Cerebellar cortex (tissue), 1 donor: ENCODE measurements around the gene GPR22.

ENCODE experiments used
- DNase-seq: peaks from one replicate; pipeline ENCODE4 v3.0.0-alpha.2; 2015; ENCODE audit warnings: low spot score

The GPR22 gene, protein sequence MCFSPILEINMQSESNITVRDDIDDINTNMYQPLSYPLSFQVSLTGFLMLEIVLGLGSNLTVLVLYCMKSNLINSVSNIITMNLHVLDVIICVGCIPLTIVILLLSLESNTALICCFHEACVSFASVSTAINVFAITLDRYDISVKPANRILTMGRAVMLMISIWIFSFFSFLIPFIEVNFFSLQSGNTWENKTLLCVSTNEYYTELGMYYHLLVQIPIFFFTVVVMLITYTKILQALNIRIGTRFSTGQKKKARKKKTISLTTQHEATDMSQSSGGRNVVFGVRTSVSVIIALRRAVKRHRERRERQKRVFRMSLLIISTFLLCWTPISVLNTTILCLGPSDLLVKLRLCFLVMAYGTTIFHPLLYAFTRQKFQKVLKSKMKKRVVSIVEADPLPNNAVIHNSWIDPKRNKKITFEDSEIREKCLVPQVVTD

DNA sequence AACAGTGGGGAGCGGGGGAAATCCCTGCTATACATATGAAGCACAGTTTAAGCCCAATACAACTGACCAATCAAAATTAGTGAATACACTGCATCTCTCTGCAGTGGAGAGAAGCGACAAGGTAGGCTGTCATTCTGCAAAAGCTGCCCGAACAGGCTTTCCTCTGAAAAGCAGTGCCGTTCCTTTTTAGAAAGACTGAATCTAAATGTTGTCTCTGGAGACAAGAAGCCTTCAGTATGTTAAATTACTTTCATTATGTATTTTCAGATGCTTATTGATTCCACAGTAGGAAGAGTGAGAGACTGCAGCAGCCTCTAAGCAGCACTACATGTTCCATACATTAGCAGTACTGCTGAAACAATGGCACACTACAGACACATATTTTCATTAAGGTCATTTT is at the start of gene GPR22:
Gene GPR22 (plus strand): TSS at position 129 of the 400 bp plus-strand sequence. CDS start 4,004 bp downstream, outside the sequence.
- peak; percentile 89 for DNase-seq

DNA sequence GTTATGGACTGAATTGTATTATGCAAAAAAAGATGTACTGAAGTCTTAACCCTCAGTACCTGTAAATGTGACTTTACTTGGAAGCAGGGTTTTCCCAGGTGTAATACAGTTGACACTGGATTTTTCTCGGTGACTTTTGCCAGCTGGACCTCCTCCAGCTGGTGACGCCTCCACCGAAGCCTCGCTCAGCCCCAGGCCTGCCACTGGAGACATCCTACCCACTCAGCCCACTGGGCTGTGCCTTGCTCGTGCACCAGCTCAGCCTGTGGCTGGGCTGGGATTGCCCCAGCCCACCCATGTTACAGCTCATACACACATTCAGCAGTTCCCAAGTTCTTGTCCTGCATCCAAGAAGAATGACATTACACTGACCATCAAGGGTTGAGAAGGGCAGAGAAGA is 42.4 kb upstream of the GPR22 start:
- no peak for DNase-seq

DNA sequence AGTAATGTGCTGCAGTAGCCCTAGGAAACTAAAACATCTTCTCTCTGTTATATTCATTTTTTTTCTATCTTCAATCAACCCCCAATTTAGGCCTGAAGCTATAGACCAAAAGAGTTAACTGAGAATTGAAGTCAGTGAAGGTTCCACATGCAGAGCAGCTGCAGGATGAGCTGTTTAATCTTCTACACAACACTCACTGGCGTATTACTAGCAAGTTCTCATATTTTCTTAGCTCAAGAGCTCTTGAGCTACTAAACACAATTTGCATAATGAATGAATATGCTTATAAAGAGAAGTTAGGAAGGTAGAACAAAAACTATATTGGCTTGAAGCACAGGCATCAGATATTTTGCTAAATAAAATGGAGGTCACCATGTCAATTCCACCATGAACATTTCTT is 41.2 kb upstream of the GPR22 start:
- DNase-seq, result no peak

DNA sequence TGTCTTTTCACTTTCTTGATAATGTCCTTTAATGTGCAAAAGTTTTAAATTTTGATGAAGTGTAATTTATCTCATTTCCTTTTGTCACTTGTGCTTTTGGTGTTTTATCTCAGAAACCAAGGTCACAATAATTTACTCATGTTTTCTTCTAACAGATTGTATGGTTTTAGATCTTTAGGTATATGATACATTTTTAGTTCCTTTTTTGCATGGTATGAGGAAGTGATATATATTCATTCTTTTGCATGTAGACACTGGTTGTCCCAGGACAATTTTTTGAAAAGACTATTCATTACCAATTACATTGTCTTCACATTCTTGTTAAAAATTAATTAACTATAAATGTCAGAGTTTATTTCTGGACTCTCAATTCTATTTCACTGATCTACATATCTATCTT is 39.8 kb upstream of the GPR22 start:
- DNase-seq, result no peak

DNA sequence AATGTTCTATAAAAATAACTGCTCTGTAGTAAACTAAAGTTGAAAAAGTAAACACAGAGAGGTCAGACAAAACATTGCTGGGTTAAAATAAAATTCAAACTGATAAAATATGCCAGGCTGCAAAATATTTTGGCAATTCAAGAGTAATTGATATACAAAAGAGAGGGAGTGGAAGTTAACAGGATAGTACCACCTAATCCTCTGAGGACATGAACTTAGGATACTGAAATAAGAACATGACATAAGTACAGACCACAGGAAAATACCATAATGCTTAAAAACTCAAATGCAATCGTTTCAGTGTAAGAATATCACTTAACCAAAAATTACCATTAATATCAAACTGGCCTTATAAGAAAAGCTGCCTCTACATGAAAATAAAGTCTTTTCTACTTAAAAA is 37.6 kb upstream of the GPR22 start:
- DNase-seq, result no peak

DNA sequence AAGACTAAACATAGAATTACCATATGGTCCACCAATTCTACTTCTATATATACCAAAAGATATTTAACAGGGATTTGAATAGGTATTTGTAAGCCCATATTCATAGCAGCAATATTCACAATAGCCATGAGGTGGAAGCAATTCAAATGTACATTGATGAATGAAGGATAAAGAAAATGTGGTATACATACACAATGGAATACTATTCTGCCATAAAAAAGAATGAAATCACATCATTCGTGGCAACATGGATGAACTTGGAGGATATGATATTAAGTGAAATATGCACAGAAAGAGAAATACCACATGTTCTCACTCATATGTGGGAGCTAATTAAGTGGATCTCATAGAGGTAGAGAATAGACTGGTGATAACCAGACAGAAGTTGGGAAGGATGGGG is 34.1 kb upstream of the GPR22 start:
- no peak for DNase-seq

DNA sequence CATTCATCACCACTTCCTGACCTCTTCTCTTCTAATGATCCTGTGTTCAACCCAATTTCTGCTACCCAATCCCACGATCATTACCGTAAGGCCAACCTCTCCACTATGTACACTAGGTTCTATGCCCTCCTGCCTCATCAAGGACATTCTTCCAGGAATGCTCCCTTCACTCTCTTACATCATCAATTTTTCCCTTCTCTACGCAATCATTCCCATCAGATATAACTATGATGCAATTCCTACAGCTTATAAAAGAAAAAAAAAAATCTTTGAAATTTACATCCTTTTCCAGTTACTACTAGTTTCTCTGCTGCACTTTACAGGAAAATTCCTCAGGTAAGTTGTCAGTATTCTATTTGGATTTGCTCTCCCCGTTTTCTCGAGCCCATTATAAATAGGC is 30.8 kb upstream of the GPR22 start:
- DNase-seq, result no peak

DNA sequence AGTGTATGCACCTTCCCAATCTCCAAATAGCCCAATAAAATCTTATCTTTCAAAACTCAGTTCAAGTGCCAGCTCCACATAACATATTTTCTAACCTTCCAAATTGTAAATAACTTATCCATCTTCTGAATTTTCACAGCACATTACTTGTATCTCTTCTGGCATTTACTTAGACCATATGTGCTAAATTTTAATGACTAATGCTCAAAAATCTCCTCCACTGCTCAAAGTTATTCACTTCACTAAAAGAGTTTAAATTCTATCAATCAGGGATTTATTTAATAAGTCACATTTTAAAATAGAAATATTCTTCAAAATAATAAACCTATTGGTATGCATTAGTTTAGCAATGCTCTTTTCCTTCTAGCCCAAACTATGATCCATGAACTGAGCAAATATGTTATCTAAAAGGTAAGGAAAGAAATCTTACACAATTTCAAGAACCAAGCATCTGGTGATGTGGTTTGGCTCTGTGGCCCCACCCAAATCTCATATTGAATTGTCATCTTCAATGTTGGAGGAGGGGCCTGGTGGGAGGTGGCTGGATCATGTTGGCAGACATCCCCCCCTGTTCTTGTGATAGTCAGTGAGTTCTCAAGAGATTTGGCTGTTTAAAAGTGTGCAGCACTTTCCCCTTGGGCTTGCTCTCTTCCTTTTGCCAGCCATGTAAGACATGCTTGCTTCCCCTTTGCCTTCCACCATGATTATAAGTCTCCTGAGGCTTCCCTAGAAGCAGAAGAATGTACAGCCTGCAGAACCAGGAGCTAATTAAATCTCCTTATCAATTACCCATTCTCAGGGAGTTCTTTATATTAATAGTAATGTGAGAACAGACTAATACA is 28.1 kb upstream of the GPR22 start:
- DNase-seq, result no peak

DNA sequence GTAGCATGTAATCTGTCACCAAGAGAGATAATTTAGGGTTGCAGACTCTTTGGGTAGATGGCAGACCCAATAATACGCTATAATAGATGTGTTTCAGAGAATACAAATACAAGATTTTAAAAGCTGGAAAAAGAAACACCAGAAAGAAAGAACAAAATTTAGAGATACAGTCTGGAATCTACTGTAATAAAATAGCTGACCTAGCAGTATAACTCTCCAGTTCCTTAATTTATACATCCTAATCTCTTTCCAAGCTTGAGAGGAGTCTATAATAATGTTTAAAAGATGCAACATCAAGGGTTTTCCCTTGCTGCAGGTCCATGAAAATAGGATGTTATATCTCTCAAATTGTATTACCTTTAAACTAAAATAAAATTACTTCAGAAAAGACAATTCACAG is 27.2 kb upstream of the GPR22 start:
- no peak for DNase-seq

DNA sequence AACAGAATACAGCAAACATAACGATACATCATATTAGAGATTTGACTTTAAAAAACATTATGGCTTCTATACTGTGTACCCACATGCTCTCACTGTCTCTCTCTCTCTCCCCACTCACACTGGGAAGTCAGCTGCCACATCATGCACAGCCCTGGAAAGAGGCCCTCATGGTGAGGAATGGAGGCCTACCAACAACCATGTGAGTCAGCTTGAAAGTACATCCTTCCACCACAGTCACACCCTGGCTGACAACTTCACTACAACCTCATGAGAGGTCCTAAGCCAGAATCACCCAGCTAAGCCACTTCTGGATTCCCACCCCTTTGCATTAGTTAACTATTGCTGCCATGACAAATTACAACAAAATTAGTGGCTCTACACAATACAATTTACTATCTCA is 23.3 kb upstream of the GPR22 start:
- no peak for DNase-seq

DNA sequence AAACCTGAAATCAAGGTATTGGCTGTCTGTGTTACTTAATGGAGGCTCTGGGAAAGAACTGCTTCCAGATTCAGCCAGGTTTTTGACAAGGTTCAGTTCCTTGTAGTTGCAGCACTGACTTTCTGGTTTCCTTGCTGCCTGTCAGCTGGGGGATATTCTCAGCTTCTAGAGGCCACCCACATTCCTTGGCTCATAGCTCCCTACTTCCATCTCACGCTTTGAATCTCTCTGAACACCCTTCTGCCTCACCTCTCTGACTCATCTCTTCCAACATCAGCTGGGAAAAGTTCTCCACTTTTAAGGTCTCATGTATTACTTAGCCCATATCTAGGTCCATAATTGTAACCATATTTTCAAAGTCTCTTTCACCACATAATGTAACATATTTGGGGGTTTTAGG is 22.9 kb upstream of the GPR22 start:
- DNase-seq, result no peak

DNA sequence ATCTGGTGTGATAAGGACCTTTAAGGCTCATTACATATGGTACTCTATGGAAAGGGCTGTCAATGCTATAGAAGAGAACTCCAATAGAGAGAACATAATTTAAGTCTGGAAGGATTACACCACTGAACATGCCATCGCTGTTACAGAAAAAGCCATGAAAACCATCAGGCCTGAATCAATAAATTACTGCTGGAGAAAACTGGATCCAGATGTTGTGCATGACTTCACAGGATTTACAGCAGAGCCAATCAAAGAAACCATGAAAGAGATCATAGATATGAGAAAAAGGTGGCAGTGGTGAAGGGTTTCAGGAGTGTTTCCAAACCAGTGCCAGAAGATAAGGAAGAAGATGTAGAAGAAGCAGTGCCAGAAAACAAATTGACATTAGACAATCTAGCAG is 18.9 kb upstream of the GPR22 start:
- no peak for DNase-seq

DNA sequence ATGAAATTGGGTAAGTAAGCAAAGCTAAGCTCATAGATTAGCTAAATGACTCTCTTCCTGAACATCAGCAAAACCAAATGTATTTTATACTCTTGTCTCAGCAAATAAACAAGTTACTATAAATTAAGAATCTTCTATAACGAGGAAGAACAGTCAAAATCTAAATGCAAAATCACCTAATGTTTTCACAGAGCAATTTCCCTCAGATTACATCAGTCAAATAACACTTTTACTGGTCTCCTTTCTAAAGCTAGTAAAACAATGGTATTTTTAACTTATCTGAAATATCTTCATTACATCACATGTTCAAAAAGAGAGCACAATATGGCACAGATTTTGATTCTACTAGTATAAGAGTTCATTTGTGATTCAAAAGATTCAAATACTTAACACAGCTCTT is 16.5 kb upstream of the GPR22 start:
- DNase-seq, result no peak

DNA sequence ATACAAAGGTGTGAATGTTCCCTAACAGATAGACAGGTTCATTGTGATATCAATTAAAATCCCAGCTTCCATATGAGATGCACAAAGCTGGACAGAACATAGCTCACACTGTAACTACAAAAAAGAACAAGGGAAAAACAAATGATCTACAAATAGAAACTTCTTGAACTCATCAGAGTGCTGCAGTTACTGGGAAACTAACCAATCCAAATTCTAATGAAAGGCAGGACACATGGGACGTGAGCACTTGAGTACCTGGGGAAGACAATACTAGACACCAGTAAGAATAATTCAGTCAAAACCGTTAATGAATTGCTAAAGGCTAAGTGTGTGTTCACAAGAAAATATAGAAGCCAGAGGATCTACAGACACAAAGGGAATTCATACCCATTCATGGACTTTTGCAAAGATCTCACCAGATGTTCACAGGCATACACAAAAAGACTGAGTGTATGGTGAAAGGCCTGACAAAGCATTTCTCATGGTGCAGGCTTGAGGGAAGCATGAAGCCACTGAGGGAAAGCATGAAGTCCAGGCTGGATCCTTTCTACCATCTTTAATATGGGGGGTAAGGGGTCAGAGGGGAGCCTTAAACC is 7.8 kb upstream of the GPR22 start:
- DNase-seq, result no peak

DNA sequence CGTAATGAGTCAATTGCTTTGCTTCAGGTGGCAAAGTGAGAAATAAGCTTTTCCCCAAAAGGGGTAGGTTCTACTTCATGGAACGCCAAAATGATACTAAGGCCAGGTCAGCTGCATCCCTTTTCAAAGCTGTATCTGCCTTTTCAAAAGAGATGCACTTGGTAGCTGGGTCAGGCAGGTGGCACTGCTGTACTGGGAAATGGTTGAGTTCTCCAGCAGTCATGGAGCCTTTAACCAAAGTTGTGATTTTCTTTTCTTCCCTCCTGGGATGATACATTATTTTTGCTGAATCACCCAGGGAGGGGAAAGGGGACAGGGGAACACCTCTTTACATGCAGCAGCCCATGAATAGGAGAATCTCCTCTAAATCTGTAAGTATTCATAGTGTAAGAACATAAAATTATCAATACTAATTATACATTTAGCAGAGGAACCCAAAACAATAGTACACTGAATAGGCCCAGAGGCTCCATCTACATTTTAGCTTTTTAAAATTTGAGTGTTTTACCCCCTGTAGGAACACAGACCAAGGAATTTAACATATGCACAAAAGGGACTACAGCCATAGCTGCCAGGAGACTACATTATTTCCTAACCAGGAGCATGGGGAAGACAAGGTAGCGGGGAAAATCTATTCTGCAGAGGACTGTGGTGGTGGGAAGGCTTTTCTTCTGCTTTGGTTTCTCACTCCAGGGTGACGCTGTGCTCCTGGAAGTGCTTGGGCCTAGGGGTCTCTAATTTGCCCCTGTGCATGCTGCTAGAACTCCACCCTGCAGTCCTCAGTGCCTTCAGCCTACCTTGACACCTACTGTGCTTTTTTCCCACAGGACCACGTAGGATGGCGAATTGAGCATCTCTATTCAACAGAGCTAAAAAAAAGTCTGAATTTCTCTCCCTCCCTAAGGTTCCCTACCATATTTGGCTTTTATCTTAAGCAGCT is 6.4 kb upstream of the GPR22 start:
- DNase-seq, result peak; percentile 89

DNA sequence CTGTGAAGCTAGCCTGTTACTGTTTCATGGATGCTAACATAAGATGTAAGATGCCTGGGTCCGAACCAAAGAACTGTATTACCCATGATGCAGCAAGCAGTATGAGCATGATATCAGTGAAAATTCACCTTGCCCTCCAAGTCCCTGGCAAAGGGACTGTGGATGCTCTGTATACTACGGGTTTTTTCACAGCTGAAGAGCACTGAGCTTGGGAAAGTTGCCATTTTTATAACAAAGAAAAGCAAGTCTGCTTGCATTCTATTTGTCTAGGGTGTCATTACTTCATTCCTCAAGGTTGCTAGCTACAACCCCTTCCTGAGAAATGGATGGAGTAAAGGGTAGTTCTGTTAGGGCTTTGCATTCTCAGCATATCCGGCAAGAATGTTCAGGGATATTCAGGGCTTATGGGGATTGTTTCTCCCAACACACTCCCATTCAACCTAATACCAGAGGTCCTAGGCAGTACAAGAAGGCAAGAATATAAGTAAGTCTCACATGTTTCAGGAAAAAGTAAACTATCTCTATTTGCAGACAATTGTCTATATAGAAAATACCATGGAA is 5.1 kb upstream of the GPR22 start:
- DNase-seq, result peak; percentile 68

DNA sequence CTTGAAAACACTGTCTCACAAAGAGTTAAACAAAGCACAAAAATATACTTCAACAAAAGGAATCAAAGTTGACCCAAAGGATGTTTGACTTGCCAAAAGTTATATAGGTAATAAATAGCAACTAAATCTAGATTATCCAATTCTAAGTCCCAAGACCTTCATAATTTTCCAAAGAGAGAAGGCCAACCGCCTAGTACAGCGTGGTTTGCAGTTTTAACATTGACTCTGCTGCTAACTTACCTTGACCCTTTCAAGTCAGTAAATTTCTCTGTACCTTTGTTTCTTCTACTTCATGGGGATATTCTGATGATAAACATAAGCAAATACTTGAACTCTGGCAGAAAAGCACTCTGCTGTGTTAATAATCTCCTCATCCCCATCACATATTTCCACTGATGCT is 1.9 kb upstream of the GPR22 start:
- DNase-seq, result peak; percentile 35

DNA sequence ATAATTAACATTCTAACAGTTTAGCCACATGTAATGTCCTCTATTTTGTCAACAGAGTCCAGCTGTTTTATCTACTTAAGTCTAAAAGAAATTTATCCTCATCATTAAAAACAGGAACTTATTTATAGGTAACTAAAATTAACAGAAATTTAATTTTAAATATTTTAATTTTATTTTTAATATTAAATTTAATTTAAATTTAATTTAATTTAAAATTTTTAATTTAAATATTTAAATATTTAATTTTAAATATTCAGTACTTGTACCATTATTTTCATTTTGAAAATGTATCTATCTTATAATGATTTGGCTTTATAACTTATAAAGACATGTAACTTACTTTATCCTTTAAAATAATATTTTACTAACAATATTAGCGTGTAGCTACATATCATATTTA is 1.0 kb upstream of the GPR22 start:
- DNase-seq, result no peak

DNA sequence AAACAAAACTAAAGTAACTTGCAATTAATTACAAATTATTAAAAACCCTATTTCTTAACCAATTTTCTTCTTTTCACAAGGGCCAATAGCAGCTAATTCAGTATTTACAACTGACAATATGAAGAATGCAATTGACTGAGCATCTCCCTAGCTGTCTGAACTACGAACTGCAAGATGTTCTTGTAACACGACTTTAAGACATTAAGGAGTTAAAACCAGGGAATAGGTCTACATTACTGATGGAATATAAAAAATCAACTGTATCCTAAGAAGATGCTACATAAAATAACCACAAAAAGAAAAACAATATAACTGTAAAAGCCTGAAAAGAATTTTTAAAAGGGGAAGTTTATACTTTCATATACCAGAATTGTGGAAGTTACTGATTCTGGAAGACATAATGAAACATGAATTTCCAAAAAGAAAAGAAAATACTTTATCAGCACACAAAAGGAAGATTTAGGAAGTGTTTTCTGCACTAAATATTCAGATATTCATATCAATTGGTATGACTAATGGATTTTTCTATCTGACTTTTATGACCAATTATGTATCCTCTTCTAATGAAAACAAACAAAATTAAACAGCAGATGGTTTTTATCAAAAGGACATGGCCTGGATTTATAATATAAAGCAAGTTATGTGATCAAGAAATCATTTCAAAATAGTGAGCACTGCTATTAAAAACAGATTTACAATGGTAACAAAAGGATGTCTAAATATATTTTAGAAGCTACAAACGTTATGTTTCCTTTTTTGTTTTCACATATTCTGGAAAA is 1.6 kb downstream of the GPR22 start:
- DNase-seq, result peak; percentile 80

DNA sequence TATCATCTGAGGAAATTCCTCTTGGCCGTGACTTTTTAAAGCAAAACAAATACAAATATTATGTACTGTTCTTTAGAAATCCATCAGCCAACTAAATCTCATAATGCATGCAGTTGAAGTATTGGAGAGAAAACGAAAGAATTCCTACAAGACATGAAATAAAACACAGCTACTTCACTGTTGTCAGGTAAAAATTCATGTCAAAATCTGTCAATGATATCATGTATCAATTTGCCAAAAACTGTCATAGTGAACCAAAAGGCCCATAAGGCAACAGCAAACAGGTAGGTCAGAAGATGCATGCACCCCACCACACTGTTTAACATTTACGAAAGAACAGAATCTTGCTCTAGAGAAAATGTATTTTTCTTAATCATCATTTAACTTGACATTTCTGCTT is 2.3 kb downstream of the GPR22 start:
- DNase-seq, result peak; percentile 62

DNA sequence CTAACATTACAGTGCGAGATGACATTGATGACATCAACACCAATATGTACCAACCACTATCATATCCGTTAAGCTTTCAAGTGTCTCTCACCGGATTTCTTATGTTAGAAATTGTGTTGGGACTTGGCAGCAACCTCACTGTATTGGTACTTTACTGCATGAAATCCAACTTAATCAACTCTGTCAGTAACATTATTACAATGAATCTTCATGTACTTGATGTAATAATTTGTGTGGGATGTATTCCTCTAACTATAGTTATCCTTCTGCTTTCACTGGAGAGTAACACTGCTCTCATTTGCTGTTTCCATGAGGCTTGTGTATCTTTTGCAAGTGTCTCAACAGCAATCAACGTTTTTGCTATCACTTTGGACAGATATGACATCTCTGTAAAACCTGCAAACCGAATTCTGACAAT is 4.3 kb downstream of the GPR22 start:
- DNase-seq, result peak; percentile 67
